Measurements from ENCODE around the gene LLGL2.

- TF ChIP-seq CTCF (IDR thresholded peaks at IDR 0.05): no peak
- TF ChIP-seq POLR2A (IDR thresholded peaks at IDR 0.05): no peak
Observed at GRCh38 chr17:75575728-75576127, 50.2 kb downstream of the LLGL2 start.
